Suprapubic skin (tissue), 4 donors: Measurements from ENCODE around the gene ATG14.

Source experiments
- EP300 ChIP-seq: sonication (generic); formaldehyde crosslinking; IDR thresholded peaks from one replicate; pipeline ENCODE4 v1.6.1; 2017; ENCODE audit warnings: antibody characterized with exemption
- POLR2A ChIP-seq, 2 donors: fragments of 450-650 bp; IDR thresholded peaks; one replicate each; pipeline ENCODE4 v1.6.1; 2017; ENCODE audit warnings: antibody characterized with exemption in 2 of 2, mild to moderate bottlenecking in 2 of 2, moderate library complexity in 2 of 2
- POLR2AphosphoS5 ChIP-seq, 3 donors: sonication (generic); formaldehyde crosslinking; IDR thresholded peaks; one replicate each; pipeline ENCODE4 v1.6.1; 2017; ENCODE audit warnings: antibody characterized with exemption in 3 of 3
- TF ChIP-seq, protein P1 (sequence below), 2 donors: fragments of 200-600 bp in 1 of 2; fragments of 450-650 bp in 1 of 2; sonication (generic) in 1 of 2; IDR thresholded peaks; one replicate each; pipeline ENCODE4 v1.5.1; 2016 to 2019; ENCODE audit warnings: antibody characterized with exemption in 2 of 2, mild to moderate bottlenecking in 1 of 2, moderate library complexity in 1 of 2

DNA sequence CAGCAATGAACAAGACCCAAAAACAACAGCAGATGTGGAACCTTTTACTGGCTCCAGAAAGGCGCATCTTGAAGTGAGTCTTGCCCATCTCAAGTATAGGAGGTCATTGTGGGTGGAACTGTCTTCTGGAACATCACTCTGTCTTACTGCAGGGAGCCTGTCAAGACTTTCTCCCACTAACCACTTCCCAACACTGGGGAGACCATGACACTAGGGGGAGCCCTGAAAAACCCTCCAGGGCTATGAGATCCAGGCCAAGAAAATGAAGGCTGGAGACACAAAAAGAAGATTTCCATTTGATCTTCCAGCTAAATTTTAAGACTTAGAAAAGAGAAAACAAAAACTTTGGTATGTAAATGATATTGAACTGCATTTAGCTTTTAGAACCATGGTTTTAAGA lies 13.5 kb upstream of the ATG14 start:
- TF ChIP-seq, protein P1, sequence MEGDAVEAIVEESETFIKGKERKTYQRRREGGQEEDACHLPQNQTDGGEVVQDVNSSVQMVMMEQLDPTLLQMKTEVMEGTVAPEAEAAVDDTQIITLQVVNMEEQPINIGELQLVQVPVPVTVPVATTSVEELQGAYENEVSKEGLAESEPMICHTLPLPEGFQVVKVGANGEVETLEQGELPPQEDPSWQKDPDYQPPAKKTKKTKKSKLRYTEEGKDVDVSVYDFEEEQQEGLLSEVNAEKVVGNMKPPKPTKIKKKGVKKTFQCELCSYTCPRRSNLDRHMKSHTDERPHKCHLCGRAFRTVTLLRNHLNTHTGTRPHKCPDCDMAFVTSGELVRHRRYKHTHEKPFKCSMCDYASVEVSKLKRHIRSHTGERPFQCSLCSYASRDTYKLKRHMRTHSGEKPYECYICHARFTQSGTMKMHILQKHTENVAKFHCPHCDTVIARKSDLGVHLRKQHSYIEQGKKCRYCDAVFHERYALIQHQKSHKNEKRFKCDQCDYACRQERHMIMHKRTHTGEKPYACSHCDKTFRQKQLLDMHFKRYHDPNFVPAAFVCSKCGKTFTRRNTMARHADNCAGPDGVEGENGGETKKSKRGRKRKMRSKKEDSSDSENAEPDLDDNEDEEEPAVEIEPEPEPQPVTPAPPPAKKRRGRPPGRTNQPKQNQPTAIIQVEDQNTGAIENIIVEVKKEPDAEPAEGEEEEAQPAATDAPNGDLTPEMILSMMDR (IDR thresholded peaks at IDR 0.05), result no peak
- no peak for TF ChIP-seq POLR2A (IDR thresholded peaks at IDR 0.05)
- TF ChIP-seq POLR2AphosphoS5 (IDR thresholded peaks at IDR 0.05), result no peak
- TF ChIP-seq EP300, result no peak
